SK-N-SH (cell line): ENCODE results near the gene UBE2G1.

ENCODE experiments used
- EP300 ChIP-seq, 2 experiments: IDR thresholded peaks; 2 replicates each; pipeline versions ENCODE4 v1.4.0 to v1.6.1; 2012; ENCODE audit warnings: borderline replicate concordance in 1 of 2, low read depth in 1 of 2, low read length in 1 of 2
- FOXJ3 ChIP-seq: sonication (generic); formaldehyde crosslinking; IDR thresholded peaks from 2 replicates; pipeline ENCODE4 v1.5.1; 2020; ENCODE audit warnings: mild to moderate bottlenecking, missing genetic modification reagents

DNA sequence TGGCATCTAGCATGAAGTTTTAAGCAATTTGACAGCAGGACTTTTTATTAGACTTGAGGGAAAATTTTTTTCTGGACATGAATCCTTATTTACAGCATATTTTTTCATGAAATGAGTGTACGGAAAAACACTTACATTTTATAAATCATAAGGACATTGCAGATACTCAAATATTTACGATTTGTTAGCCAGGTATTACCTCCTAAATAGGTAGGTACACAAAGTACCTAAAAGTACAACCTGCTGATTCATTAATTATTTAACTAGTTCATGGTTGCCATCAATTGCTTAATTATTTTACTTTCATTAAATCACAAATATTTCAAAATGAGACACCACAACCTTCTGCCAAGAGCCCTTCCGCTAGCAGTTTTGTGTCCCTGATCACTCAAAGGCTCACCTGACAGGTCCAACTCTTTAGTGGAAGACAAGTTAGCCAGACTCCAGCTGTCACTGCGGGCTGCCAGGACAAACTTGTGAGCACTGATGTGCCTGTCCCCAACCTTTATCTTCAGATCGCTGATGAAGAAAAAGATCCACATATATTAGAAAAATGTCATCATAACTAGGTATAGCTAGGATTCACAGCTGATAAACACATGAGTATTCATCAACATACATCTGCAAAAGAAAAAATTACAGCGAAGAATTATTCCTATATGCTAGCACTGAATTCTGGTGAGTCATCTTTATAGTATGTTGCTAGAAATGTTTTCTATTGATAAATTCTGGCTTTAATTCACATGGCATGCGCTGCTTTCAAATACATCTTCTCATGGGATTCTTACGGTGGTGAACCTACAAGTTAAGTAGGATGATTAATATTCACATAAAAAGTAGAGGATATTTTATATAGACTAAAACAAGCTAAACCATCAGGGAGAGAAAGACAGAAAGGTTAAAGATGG lies 130.8 kb downstream of the UBE2G1 start:
- no peak for TF ChIP-seq FOXJ3 (CRISPR knock-in tag)
- no peak for TF ChIP-seq EP300 (IDR thresholded peaks at IDR 0.05; ENCODE audit: borderline replicate concordance in 1 of 2, low read depth in 1 of 2, low read length in 1 of 2)
